ENCODE data around the gene PRDM8. TPM values are rescaled to one million over a fixed set of nuclear protein-coding genes. Genes with fewer than 3 reads are reported as not detected.

PRDM8 gene
- total and polyA plus RNA-seq, 2 of the 4 experiments (the other 2 are of a cell fraction) = 5.7 to 15.8 TPM

DNA sequence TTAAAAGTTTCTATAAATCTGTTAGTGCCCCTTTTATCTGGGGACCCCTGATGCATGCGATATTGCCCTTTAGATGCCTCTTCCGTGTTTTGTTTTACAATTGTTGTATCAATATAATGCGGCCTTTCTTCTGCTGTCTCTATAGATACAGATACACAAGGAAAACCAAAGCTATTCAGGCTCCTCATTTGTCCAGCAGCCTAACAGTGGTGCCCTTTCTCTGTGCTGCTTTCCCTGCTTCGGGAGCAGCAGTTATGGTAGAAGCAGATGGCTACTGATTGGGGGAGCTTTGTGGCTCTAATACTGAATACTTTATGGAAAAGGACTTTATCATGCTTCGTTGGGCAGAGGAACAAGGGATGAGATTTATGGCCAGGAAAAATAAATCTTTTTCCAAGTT is 10.6 kb upstream of the PRDM8 start (continued):
- TF ChIP-seq MXI1 (IDR thresholded peaks at IDR 0.05; ENCODE audit: borderline replicate concordance, low read depth, low read length) (no peak), CHD1 (IDR thresholded peaks at IDR 0.05; ENCODE audit: low read depth, low read length) (no peak)

GRCh38 chr4:80187677-80188076 is 9.6 kb upstream of the PRDM8 start:
- intact Hi-C loops (cut with micrococcal nuclease) = loop anchor here (10.0 kb wide), 2 partner anchors 533 to 1143 kb away; no protein-coding TSS in a partner anchor
- POLR2A ChIA-PET (ENCODE audit: unreplicated experiment) = no interaction called here
- H3K9me1 ChIP-seq (ENCODE audit: insufficient read depth, low read length) = peaks cover 12% of the 10 kb centered on the region
- no CpG with 5 or more reads among the region's 4 CpGs for WGBS, 2 experiments (ENCODE audit: extremely low coverage in 2 of 2, insufficient read length in 1 of 2)
- H3K79me1 ChIP-seq (ENCODE audit: low read depth in 1 of 2, low read length in 2 of 2) = peaks cover 19 to 63% of the 10 kb centered on the region in 2 experiments
- no peak overlapping the region for H3K4me2 ChIP-seq (ENCODE audit: low read depth, low read length)
- H4K91ac ChIP-seq (ENCODE audit: insufficient read depth, low read depth, low read length) = no peak overlapping the region
- H2BK120ac ChIP-seq (ENCODE audit: low read depth, low read length) = no peak overlapping the region
- H3K56ac ChIP-seq (ENCODE audit: extremely low read depth, insufficient read depth, low read length) = no peak overlapping the region
- CTCF ChIA-PET = interaction anchor here (1.3 kb wide), 1 partner anchor 14 kb away, joined by 5 read pairs; no protein-coding TSS in a partner anchor
- TF ChIP-seq BHLHE40 (IDR thresholded peaks at IDR 0.05; ENCODE audit: low read depth, low read length) = no peak
- in situ Hi-C loops (cut with MboI; ENCODE audit: low sequenced_read_pairs) = no loop called here
- DNase-seq = no peak
- H3K18ac ChIP-seq (ENCODE audit: low read depth, low read length) = no peak overlapping the region
- H2AK5ac ChIP-seq (ENCODE audit: low read depth, low read length) = no peak overlapping the region
- no peak overlapping the region for H2BK15ac ChIP-seq (ENCODE audit: low read depth, low read length)
- H3K27ac ChIP-seq (ENCODE audit: insufficient read depth, low read length) = no peak overlapping the region
- no peak overlapping the region for H4K8ac ChIP-seq (ENCODE audit: low read depth in 2 of 2, low read length in 2 of 2)
- H3K9ac ChIP-seq (ENCODE audit: low read depth, low read length) = no peak overlapping the region
- no peaks in the 10 kb centered on the region for H4K20me1 ChIP-seq (ENCODE audit: insufficient read depth, low read length)
- no peak overlapping the region for H2BK5ac ChIP-seq (ENCODE audit: low read depth, low read length, poor library complexity, severe bottlenecking)
- no peaks in the 10 kb centered on the region for H3K27me3 ChIP-seq (ENCODE audit: control insufficient read depth, insufficient read depth, low read length)
- no TSS peak for BruUV-seq (replicated peaks)
- H2AFZ ChIP-seq (replicated peaks; ENCODE audit: low read length, poor library complexity) = no peak overlapping the region
- no peaks in the 10 kb centered on the region for H3K9me3 ChIP-seq (ENCODE audit: control insufficient read depth, insufficient read depth, low read length)
- no peaks in the 10 kb centered on the region for H3K36me3 ChIP-seq (ENCODE audit: control insufficient read depth, insufficient read depth, low read length)
- ATAC-seq (ENCODE audit: low read depth) = no peak
- H3K4ac ChIP-seq (ENCODE audit: low read depth, low read length) = no peak overlapping the region
- no peak overlapping the region for H3K4me3 ChIP-seq (ENCODE audit: insufficient read depth, low read depth, low read length)
- no peak overlapping the region for H3K23ac ChIP-seq (ENCODE audit: low read depth, low read length)
- H4K5ac ChIP-seq (ENCODE audit: low read depth, low read length) = no peak overlapping the region
- dilution Hi-C loops (cut with HindIII; ENCODE audit: low sequenced_read_pairs, unreplicated experiment) = no loop called here
- no peak overlapping the region for H2AK9ac ChIP-seq (replicated peaks; ENCODE audit: low read depth, low read length, poor library complexity)
- peaks cover 21% of the 10 kb centered on the region for H3K4me1 ChIP-seq (ENCODE audit: control insufficient read depth, insufficient read depth, low read length)
- no peak overlapping the region for H3K14ac ChIP-seq (replicated peaks; ENCODE audit: low read depth, low read length)
- H2BK20ac ChIP-seq (ENCODE audit: low read depth, low read length) = no peak overlapping the region
